ENCODE results near the gene CLDN18. TPM values are rescaled to one million over a fixed set of nuclear protein-coding genes. Genes with fewer than 3 reads are reported as not detected.

Gene CLDN18
- total and polyA plus RNA-seq, 10 of the 15 experiments (the other 5 are each of a cell fraction or from before 2014, with no cell fraction given), result 0.05 to 0.28 (median 0.18) TPM; not detected in 1

- Histone ChIP-seq H4K20me1 (ENCODE audit: control insufficient read depth, insufficient read depth) (no peaks in the 10 kb centered on the region), H3K36me3 (ENCODE audit: control insufficient read depth in 2 of 2, insufficient read depth in 2 of 2, low read length in 1 of 2) (no peaks in the 10 kb centered on the region), H3K27me3 (replicated peaks in 1 of 2; ENCODE audit: control insufficient read depth in 2 of 2, insufficient read depth in 2 of 2, low read length in 1 of 2) (no peaks in the 10 kb centered on the region), H3K9ac (ENCODE audit: control insufficient read depth, insufficient read depth, low read length) (no peak overlapping the region), H3K79me2 (ENCODE audit: control insufficient read depth, insufficient read depth, low read length) (no peaks in the 10 kb centered on the region), H3K9me3 (replicated peaks; ENCODE audit: control insufficient read depth, insufficient read depth, low read length) (no peaks in the 10 kb centered on the region; the same call in 2 of the 3 replicates), H3K4me2 (ENCODE audit: control insufficient read depth, insufficient read depth) (no peak overlapping the region), H3K27ac (ENCODE audit: control insufficient read depth, insufficient read depth) (no peak overlapping the region), H3K4me1 (ENCODE audit: control insufficient read depth, insufficient read depth, low read length) (peaks cover 35% of the 10 kb centered on the region), H2AFZ (ENCODE audit: control insufficient read depth, low read depth, low read length) (no peak overlapping the region), H3K4me3 (no peak overlapping the region)
- POLR2A ChIA-PET, result interaction anchor here (1.0 kb wide), 1 partner anchor 16 kb away, joined by 3 read pairs; no protein-coding TSS in a partner anchor
- no peak for ATAC-seq
- no peak for DNase-seq (ENCODE audit: low read depth, low spot score)
- no peak for FAIRE-seq
- no TSS peak for BruUV-seq (replicated peaks)
- 100% methylated on average over 5 of the region's 5 CpGs for WGBS (ENCODE audit: insufficient coverage, insufficient replicate concordance, low lambda C conversion rate, missing lambda C conversion rate)
- CTCF ChIA-PET, result interaction anchor here (1.0 to 2.5 kb wide), 4 partner anchors 12 to 40 kb away, joined by 3 to 10 read pairs (median 4); no protein-coding TSS in a partner anchor
- RAD21 ChIA-PET (ENCODE audit: unreplicated experiment), result interaction anchor here (14.8 kb wide), 1 partner anchor 39 kb away, joined by 171 read pairs; no protein-coding TSS in a partner anchor
- in situ Hi-C loops (cut with MboI) (no loop called here), intact Hi-C loops (cut with micrococcal nuclease; ENCODE audit: unreplicated experiment) (no loop called here)
- SMC1A ChIA-PET (ENCODE audit: uncharacterized antibody, unreplicated experiment), result interaction anchor here (0.6 to 9.4 kb wide), 10 partner anchors 8 to 62 kb away, joined by 3 to 114 read pairs (median 3); no protein-coding TSS in a partner anchor
- TF ChIP-seq BMI1 (IDR thresholded peaks at IDR 0.05; ENCODE audit: borderline replicate concordance) (no peak), CEBPB (IDR thresholded peaks at IDR 0.05; ENCODE audit: borderline replicate concordance in 1 of 2, low read depth in 2 of 2, low read length in 2 of 2) (no peak), SIN3A (IDR thresholded peaks at IDR 0.05; ENCODE audit: low read depth, low read length) (no peak), POU2F2 (IDR thresholded peaks at IDR 0.05; ENCODE audit: borderline replicate concordance, low read depth, low read length) (no peak)
Measured at GRCh38 chr3:138027821-138028220, 17.9 kb downstream of the CLDN18 start.

- peaks cover 35% of the 10 kb centered on the region for H3K4me1 ChIP-seq (ENCODE audit: control insufficient read depth, insufficient read depth, low read length)
- CTCF ChIA-PET, result interaction anchor here (0.8 to 2.9 kb wide), 4 partner anchors 11 to 42 kb away, joined by 3 to 12 read pairs (median 4); no protein-coding TSS in a partner anchor
- H3K4me3 ChIP-seq, result no peak overlapping the region
- H3K4me2 ChIP-seq (ENCODE audit: control insufficient read depth, insufficient read depth), result peak overlapping the region; percentile 50
- no peak for TF ChIP-seq SMC3 (IDR thresholded peaks at IDR 0.05; ENCODE audit: borderline replicate concordance, low read length)
- TF ChIP-seq, protein P1, sequence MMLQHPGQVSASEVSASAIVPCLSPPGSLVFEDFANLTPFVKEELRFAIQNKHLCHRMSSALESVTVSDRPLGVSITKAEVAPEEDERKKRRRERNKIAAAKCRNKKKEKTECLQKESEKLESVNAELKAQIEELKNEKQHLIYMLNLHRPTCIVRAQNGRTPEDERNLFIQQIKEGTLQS (IDR thresholded peaks at IDR 0.05; ENCODE audit: borderline replicate concordance, extremely low read depth, low read depth, low read length), result no peak
- no peak for TF ChIP-seq SPI1 (IDR thresholded peaks at IDR 0.05; ENCODE audit: borderline replicate concordance, insufficient read depth, low read depth, low read length)
- no peak for TF ChIP-seq PML (IDR thresholded peaks at IDR 0.05; ENCODE audit: low read length)
- no peak for TF ChIP-seq CEBPB (IDR thresholded peaks at IDR 0.05; ENCODE audit: borderline replicate concordance in 1 of 2, low read depth in 2 of 2, low read length in 2 of 2)
- no peak for TF ChIP-seq POLR2A (IDR thresholded peaks at IDR 0.05; ENCODE audit: low read depth, low read length)
- no peak for TF ChIP-seq EED (IDR thresholded peaks at IDR 0.05; ENCODE audit: low read depth)
- TF ChIP-seq KAT2A (conservative IDR thresholded peaks at IDR 0.05; ENCODE audit: control insufficient read depth, low read depth, low read length), result no peak
- no peak for TF ChIP-seq HDGF (IDR thresholded peaks at IDR 0.05)
- no peak for TF ChIP-seq ESRRA (IDR thresholded peaks at IDR 0.05; ENCODE audit: low read length)
- TF ChIP-seq SUPT20H (IDR thresholded peaks at IDR 0.05; ENCODE audit: borderline replicate concordance, control insufficient read depth, low read depth, low read length), result no peak
- TF ChIP-seq MYB (IDR thresholded peaks at IDR 0.05; ENCODE audit: borderline replicate concordance, low read depth, low read length), result no peak
- SMC1A ChIA-PET (ENCODE audit: uncharacterized antibody, unreplicated experiment), result interaction anchor here (1.1 to 9.4 kb wide), 6 partner anchors 8 to 42 kb away, joined by 3 to 114 read pairs (median 16); no protein-coding TSS in a partner anchor
- H3K9ac ChIP-seq (ENCODE audit: control insufficient read depth, insufficient read depth, low read length), result no peak overlapping the region
- H3K27ac ChIP-seq (ENCODE audit: control insufficient read depth, insufficient read depth), result peak overlapping the region; percentile 49
- BruUV-seq (replicated peaks), result no TSS peak
- RAD21 ChIA-PET (ENCODE audit: unreplicated experiment), result interaction anchor here (0.8 to 14.8 kb wide), 5 partner anchors 8 to 42 kb away, joined by 3 to 171 read pairs (median 5); no protein-coding TSS in a partner anchor
- in situ Hi-C loops (cut with MboI) (no loop called here), intact Hi-C loops (cut with micrococcal nuclease; ENCODE audit: unreplicated experiment) (loop anchor here (10.0 kb wide), 1 partner anchor 706 kb away; no protein-coding TSS in a partner anchor)
- no peaks in the 10 kb centered on the region for H3K36me3 ChIP-seq (ENCODE audit: control insufficient read depth in 2 of 2, insufficient read depth in 2 of 2, low read length in 1 of 2)
- no peaks in the 10 kb centered on the region for H4K20me1 ChIP-seq (ENCODE audit: control insufficient read depth, insufficient read depth)
- FAIRE-seq (no peak), ATAC-seq (no peak), DNase-seq (ENCODE audit: low read depth, low spot score) (no peak)
- no peaks in the 10 kb centered on the region; the same call in 2 of the 3 replicates for H3K9me3 ChIP-seq (replicated peaks; ENCODE audit: control insufficient read depth, insufficient read depth, low read length)
- H3K79me2 ChIP-seq (ENCODE audit: control insufficient read depth, insufficient read depth, low read length), result no peaks in the 10 kb centered on the region
- POLR2A ChIA-PET, result interaction anchor here (1.1 to 3.4 kb wide), 5 partner anchors 8 to 42 kb away, joined by 3 to 21 read pairs (median 6); no protein-coding TSS in a partner anchor
- H3K27me3 ChIP-seq (replicated peaks in 1 of 2; ENCODE audit: control insufficient read depth in 2 of 2, insufficient read depth in 2 of 2, low read length in 1 of 2), result no peaks in the 10 kb centered on the region
- WGBS (ENCODE audit: insufficient coverage, insufficient replicate concordance, low lambda C conversion rate, missing lambda C conversion rate), result 60% methylated on average over 11 of the region's 11 CpGs
- H2AFZ ChIP-seq (ENCODE audit: control insufficient read depth, low read depth, low read length), result no peak overlapping the region
Measured at GRCh38 chr3:138030734-138031280, 20.8 kb downstream of the CLDN18 start.

Data from GM12878 (cell line).